GM23338 (cell line): Measurements from ENCODE around the gene EEA1. TPM values are rescaled to one million over a fixed set of nuclear protein-coding genes. Genes with fewer than 3 reads are reported as not detected.

Experiments used
- ATAC-seq: fragments of 200-7000 bp; cut with Tn5 transposase; 3 replicates; pipeline ENCODE4 v1.9.1; 2020
- DNase-seq: peaks from one replicate; pipeline ENCODE4 v3.0.0-alpha.2; 2015; ENCODE audit warnings: low spot score
- H2AFZ ChIP-seq: fragments of 200-600 bp; sonication (generic); 2 replicates; pipeline ENCODE4 v1.8.0; 2016; ENCODE audit warnings: antibody characterized with exemption, mild to moderate bottlenecking, moderate library complexity
- H3F3A ChIP-seq: fragments of 200-600 bp; sonication (generic); replicated peaks from 2 replicates; pipeline ENCODE4 v1.8.0; 2017; ENCODE audit warnings: antibody characterized with exemption, mixed run types, low read depth
- H3K27ac ChIP-seq: fragments of 200-600 bp; sonication (generic); 2 replicates; pipeline ENCODE4 v1.6.1; 2016; ENCODE audit warnings: low read depth
- H3K27me3 ChIP-seq: fragments of 200-600 bp; sonication (generic); 2 replicates; pipeline ENCODE4 v1.8.0; 2016; ENCODE audit warnings: mild to moderate bottlenecking, mixed run types, moderate library complexity; ENCODE audit not compliant: insufficient read depth
- H3K36me3 ChIP-seq: fragments of 200-600 bp; sonication (generic); 2 replicates; pipeline ENCODE4 v1.8.0; 2016; ENCODE audit warnings: mild to moderate bottlenecking; ENCODE audit not compliant: insufficient read depth
- H3K4me1 ChIP-seq: fragments of 200-600 bp; sonication (generic); 2 replicates; pipeline ENCODE4 v1.8.0; 2016; ENCODE audit warnings: mild to moderate bottlenecking, moderate library complexity; ENCODE audit not compliant: insufficient read depth
- H3K4me2 ChIP-seq: fragments of 200-600 bp; sonication (generic); 2 replicates; pipeline ENCODE4 v1.7.1; 2017; ENCODE audit warnings: mixed run types
- H3K4me3 ChIP-seq: fragments of 200-600 bp; sonication (generic); 2 replicates; pipeline ENCODE4 v1.6.1; 2016; ENCODE audit warnings: mixed run types
- H3K79me2 ChIP-seq: fragments of 200-600 bp; sonication (generic); replicated peaks from 2 replicates; pipeline ENCODE4 v1.8.0; 2017; ENCODE audit warnings: mild to moderate bottlenecking; ENCODE audit not compliant: insufficient read depth
- H3K9me2 ChIP-seq: fragments of 200-600 bp; sonication (generic); 2 replicates; pipeline ENCODE4 v1.8.0; 2017; ENCODE audit not compliant: insufficient read depth
- H4K20me1 ChIP-seq: fragments of 200-600 bp; sonication (generic); replicated peaks from 2 replicates; pipeline ENCODE4 v1.8.0; 2017; ENCODE audit warnings: mild to moderate bottlenecking; ENCODE audit not compliant: insufficient read depth
- H3K27ac Mint-ChIP-seq: 2 replicates; pipeline ENCODE4 v1.8.0; 2020; ENCODE audit warnings: inconsistent platforms, mild to moderate bottlenecking, moderate library complexity, mixed read lengths
- H3K27me3 Mint-ChIP-seq: 3 replicates; pipeline ENCODE4 v1.8.0; 2022; ENCODE audit warnings: low read depth, mild to moderate bottlenecking, moderate library complexity, mixed read lengths, inconsistent platforms; ENCODE audit not compliant: insufficient read depth, poor library complexity
- H3K36me3 Mint-ChIP-seq: 3 replicates; pipeline ENCODE4 v1.8.0; 2021; ENCODE audit warnings: low read depth, mild to moderate bottlenecking, inconsistent platforms, moderate library complexity, mixed read lengths
- H3K4me1 Mint-ChIP-seq: 3 replicates; pipeline ENCODE4 v1.8.0; 2020; ENCODE audit warnings: mild to moderate bottlenecking, inconsistent platforms, mixed read lengths
- H3K4me3 Mint-ChIP-seq: 3 replicates; pipeline ENCODE4 v1.8.0; 2021; ENCODE audit warnings: moderate library complexity, mild to moderate bottlenecking, inconsistent platforms, mixed read lengths
- H3K9me3 Mint-ChIP-seq: 3 replicates; pipeline ENCODE4 v1.8.0; 2020; ENCODE audit warnings: moderate library complexity, mild to moderate bottlenecking, inconsistent platforms, mixed read lengths
- CREB1 ChIP-seq: fragments of 250-450 bp; sonication (Bioruptor Pico); IDR thresholded peaks from 2 replicates; pipeline ENCODE4 v1.5.0; 2020; ENCODE audit warnings: low read depth, mild to moderate bottlenecking, moderate library complexity
- EZH2 ChIP-seq: fragments of 200-600 bp; sonication (generic); IDR thresholded peaks from one replicate; pipeline ENCODE4 v1.8.0; 2017; ENCODE audit warnings: antibody characterized with exemption, mild to moderate bottlenecking, low read depth; ENCODE audit not compliant: unreplicated experiment
- EZH2phosphoT487 ChIP-seq: fragments of 200-600 bp; sonication (generic); IDR thresholded peaks from one replicate; pipeline ENCODE4 v1.8.1; 2018; ENCODE audit warnings: antibody characterized with exemption; ENCODE audit not compliant: unreplicated experiment
- NANOG ChIP-seq: IDR thresholded peaks from 2 replicates; pipeline ENCODE4 v1.6.1; 2016; ENCODE audit warnings: antibody characterized with exemption, borderline replicate concordance
- POLR2AphosphoS5 ChIP-seq: IDR thresholded peaks from 2 replicates; pipeline ENCODE4 v1.6.1; 2016; ENCODE audit warnings: antibody characterized with exemption, low read depth
- STAT1 ChIP-seq: IDR thresholded peaks from one replicate; pipeline ENCODE4 v1.6.1; 2016; ENCODE audit warnings: antibody characterized with exemption; ENCODE audit not compliant: unreplicated experiment
- ZNF114 ChIP-seq: fragments of 250-450 bp; sonication (Bioruptor Pico); IDR thresholded peaks from 2 replicates; pipeline ENCODE4 v1.5.0; 2020; ENCODE audit warnings: mild to moderate bottlenecking, moderate library complexity
- ZNF331 ChIP-seq: fragments of 250-450 bp; sonication (Bioruptor Pico); IDR thresholded peaks from 2 replicates; pipeline ENCODE4 v1.5.0; 2020; ENCODE audit warnings: low read depth, mild to moderate bottlenecking, moderate library complexity
- polyA plus RNA-seq: library from polyadenylated mRNA; unstranded; fragments of >200 nt; fragmentation: Nextera tagmentation; extraction: Ambion mirVana; gene quantifications from 2 replicates; pipeline ENCODE4 v1.2.1, GENCODE V29; 2016
- total RNA-seq: library from RNA; depleted of rRNA; stranded (reverse); fragments of >200 nt; shearing (Covaris generic); gene quantifications from 2 replicates; pipeline ENCODE4 v1.2.3, GENCODE V29; 2014
- TF ChIP-seq, protein P1 (sequence below), 2 experiments: fragments of 200-600 bp in 1 of 2; sonication (generic) in 1 of 2; conservative IDR thresholded peaks; 2 replicates each; pipeline versions ENCODE4 v1.5.1 to v1.6.1; 2016 to 2017; ENCODE audit warnings: antibody characterized with exemption in 2 of 2, low read depth in 2 of 2, mild to moderate bottlenecking in 2 of 2, moderate library complexity in 1 of 2
- TF ChIP-seq, protein P2 (sequence below): IDR thresholded peaks from one replicate; pipeline ENCODE4 v1.6.1; 2018; ENCODE audit warnings: antibody characterized with exemption; ENCODE audit not compliant: unreplicated experiment

Gene EEA1
- total and polyA plus RNA-seq, 2 experiments from 2014 or later = 10.0 to 41.1 TPM

DNA sequence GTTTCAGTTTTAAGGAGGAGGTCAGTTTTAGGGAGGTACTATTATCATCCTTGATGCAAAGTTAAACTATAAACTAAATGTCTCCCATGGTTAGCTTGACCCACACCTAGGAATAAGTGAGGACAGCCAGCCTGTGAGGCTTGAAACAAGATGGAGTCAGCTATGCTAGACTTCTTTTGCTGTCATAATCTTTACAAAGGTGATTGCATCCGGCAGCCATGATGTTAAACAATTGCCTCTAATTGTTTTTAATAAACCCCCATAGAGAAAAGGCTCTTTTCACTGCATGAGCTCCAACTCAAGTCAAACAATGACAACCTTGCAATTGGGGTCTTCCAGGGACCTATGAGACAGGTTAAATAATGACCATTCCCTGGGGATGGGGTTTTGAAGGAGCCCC lies 45.7 kb upstream of the EEA1 start:
- Histone ChIP-seq H4K20me1 (no peaks in the 10 kb centered on the region), H3K79me2 (no peaks in the 10 kb centered on the region), H2AFZ (no peak overlapping the region), H3K4me3 (no peak overlapping the region), H3K27me3 (no peaks in the 10 kb centered on the region), H3K4me1 (no peaks in the 10 kb centered on the region), H3F3A (no peaks in the 10 kb centered on the region), H3K9me2 (no peaks in the 10 kb centered on the region), H3K36me3 (0 out of 2 replicates have a peak, but pooled peaks cover 10% of the 10 kb centered on the region), H3K4me2 (no peak overlapping the region), H3K27ac (no peak overlapping the region)
- Mint-ChIP-seq H3K9me3 (peaks cover 15% of the 10 kb centered on the region), H3K4me1 (no peaks in the 10 kb centered on the region), H3K27ac (no peak overlapping the region), H3K4me3 (no peak overlapping the region), H3K36me3 (peaks cover 4% of the 10 kb centered on the region; the same call in 1 of the 3 replicates), H3K27me3 (no peaks in the 10 kb centered on the region)
- DNase-seq (no peak), ATAC-seq (no peak)
- TF ChIP-seq STAT1 = no peak
- no peak for TF ChIP-seq CREB1 (CRISPR knock-in tag)
- no peak for TF ChIP-seq ZNF114 (CRISPR knock-in tag)
- TF ChIP-seq POLR2AphosphoS5 = no peak
- TF ChIP-seq, protein P1, sequence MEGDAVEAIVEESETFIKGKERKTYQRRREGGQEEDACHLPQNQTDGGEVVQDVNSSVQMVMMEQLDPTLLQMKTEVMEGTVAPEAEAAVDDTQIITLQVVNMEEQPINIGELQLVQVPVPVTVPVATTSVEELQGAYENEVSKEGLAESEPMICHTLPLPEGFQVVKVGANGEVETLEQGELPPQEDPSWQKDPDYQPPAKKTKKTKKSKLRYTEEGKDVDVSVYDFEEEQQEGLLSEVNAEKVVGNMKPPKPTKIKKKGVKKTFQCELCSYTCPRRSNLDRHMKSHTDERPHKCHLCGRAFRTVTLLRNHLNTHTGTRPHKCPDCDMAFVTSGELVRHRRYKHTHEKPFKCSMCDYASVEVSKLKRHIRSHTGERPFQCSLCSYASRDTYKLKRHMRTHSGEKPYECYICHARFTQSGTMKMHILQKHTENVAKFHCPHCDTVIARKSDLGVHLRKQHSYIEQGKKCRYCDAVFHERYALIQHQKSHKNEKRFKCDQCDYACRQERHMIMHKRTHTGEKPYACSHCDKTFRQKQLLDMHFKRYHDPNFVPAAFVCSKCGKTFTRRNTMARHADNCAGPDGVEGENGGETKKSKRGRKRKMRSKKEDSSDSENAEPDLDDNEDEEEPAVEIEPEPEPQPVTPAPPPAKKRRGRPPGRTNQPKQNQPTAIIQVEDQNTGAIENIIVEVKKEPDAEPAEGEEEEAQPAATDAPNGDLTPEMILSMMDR (conservative IDR thresholded peaks at IDR 0.05; ENCODE audit: low read depth in 2 of 2) = no peak
- TF ChIP-seq NANOG = no peak
- TF ChIP-seq, protein P2, sequence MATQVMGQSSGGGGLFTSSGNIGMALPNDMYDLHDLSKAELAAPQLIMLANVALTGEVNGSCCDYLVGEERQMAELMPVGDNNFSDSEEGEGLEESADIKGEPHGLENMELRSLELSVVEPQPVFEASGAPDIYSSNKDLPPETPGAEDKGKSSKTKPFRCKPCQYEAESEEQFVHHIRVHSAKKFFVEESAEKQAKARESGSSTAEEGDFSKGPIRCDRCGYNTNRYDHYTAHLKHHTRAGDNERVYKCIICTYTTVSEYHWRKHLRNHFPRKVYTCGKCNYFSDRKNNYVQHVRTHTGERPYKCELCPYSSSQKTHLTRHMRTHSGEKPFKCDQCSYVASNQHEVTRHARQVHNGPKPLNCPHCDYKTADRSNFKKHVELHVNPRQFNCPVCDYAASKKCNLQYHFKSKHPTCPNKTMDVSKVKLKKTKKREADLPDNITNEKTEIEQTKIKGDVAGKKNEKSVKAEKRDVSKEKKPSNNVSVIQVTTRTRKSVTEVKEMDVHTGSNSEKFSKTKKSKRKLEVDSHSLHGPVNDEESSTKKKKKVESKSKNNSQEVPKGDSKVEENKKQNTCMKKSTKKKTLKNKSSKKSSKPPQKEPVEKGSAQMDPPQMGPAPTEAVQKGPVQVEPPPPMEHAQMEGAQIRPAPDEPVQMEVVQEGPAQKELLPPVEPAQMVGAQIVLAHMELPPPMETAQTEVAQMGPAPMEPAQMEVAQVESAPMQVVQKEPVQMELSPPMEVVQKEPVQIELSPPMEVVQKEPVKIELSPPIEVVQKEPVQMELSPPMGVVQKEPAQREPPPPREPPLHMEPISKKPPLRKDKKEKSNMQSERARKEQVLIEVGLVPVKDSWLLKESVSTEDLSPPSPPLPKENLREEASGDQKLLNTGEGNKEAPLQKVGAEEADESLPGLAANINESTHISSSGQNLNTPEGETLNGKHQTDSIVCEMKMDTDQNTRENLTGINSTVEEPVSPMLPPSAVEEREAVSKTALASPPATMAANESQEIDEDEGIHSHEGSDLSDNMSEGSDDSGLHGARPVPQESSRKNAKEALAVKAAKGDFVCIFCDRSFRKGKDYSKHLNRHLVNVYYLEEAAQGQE = no peak
- TF ChIP-seq ZNF331 (CRISPR knock-in tag) = no peak
- TF ChIP-seq EZH2 = no peak

DNA sequence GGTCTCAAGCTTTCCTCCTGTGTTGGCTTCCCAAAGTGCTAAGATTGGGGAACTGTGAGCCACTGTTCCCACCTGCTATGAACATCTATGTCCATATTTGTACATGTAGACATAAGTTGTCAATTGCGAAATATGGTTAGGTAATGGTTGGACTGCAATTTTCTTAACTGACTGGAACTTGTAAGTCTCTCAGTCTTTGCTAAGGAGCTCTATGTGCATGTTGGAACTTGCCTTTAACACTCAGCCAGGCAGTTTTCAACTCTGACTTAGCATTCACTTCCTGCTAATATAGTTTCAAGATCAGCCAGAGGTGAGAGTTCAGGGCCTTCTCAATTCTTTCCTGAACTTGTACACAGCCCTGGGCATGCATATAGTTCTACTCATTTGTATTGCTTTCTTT lies 44.5 kb upstream of the EEA1 start:
- Histone ChIP-seq H3K27me3 (no peaks in the 10 kb centered on the region), H4K20me1 (no peaks in the 10 kb centered on the region), H3K27ac (no peak overlapping the region), H3K79me2 (no peaks in the 10 kb centered on the region), H3K4me1 (no peaks in the 10 kb centered on the region), H2AFZ (peak overlapping the region; percentile 85; the same call in 1 of the 2 replicates), H3F3A (no peaks in the 10 kb centered on the region), H3K9me2 (no peaks in the 10 kb centered on the region), H3K4me2 (no peak overlapping the region), H3K36me3 (0 out of 2 replicates have a peak, but pooled peaks cover 10% of the 10 kb centered on the region), H3K4me3 (no peak overlapping the region)
- no peak overlapping the region for H3K4me3 Mint-ChIP-seq
- no peaks in the 10 kb centered on the region for H3K27me3 Mint-ChIP-seq
- H3K36me3 Mint-ChIP-seq = peaks cover 4% of the 10 kb centered on the region; the same call in 1 of the 3 replicates
- peaks cover 15% of the 10 kb centered on the region for H3K9me3 Mint-ChIP-seq
- peaks cover under 1% of the 10 kb centered on the region; the same call in 1 of the 3 replicates for H3K4me1 Mint-ChIP-seq
- ATAC-seq (no peak), DNase-seq (no peak)
- H3K27ac Mint-ChIP-seq = no peak overlapping the region
- TF ChIP-seq EZH2phosphoT487 = no peak
- no peak for TF ChIP-seq CREB1 (CRISPR knock-in tag)
- TF ChIP-seq, protein P2 = no peak
- TF ChIP-seq, protein P1 (conservative IDR thresholded peaks at IDR 0.05; ENCODE audit: low read depth in 2 of 2) = no peak
- TF ChIP-seq STAT1 = no peak
- no peak for TF ChIP-seq ZNF331 (CRISPR knock-in tag)
- TF ChIP-seq ZNF114 (CRISPR knock-in tag) = no peak
